Body of pancreas (tissue), 4 donors: ENCODE results near the gene GMDS.

Source experiments
- POLR2A ChIP-seq, 3 donors: fragments of 450-650 bp; IDR thresholded peaks; one replicate each; pipeline ENCODE4 v1.6.1; 2016; ENCODE audit warnings: antibody characterized with exemption in 3 of 3, mild to moderate bottlenecking in 2 of 3
- TF ChIP-seq, protein P1 (sequence below), 7 experiments: fragments of 450-650 bp in 4 of 7; fragments of 200-600 bp in 3 of 7; sonication (generic) in 3 of 7; IDR thresholded peaks; one replicate each; pipeline ENCODE4 v1.5.1; 2016 to 2019; ENCODE audit warnings: antibody characterized with exemption in 7 of 7

- TF ChIP-seq, protein P1, sequence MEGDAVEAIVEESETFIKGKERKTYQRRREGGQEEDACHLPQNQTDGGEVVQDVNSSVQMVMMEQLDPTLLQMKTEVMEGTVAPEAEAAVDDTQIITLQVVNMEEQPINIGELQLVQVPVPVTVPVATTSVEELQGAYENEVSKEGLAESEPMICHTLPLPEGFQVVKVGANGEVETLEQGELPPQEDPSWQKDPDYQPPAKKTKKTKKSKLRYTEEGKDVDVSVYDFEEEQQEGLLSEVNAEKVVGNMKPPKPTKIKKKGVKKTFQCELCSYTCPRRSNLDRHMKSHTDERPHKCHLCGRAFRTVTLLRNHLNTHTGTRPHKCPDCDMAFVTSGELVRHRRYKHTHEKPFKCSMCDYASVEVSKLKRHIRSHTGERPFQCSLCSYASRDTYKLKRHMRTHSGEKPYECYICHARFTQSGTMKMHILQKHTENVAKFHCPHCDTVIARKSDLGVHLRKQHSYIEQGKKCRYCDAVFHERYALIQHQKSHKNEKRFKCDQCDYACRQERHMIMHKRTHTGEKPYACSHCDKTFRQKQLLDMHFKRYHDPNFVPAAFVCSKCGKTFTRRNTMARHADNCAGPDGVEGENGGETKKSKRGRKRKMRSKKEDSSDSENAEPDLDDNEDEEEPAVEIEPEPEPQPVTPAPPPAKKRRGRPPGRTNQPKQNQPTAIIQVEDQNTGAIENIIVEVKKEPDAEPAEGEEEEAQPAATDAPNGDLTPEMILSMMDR (IDR thresholded peaks at IDR 0.05) = no peak
- TF ChIP-seq POLR2A (IDR thresholded peaks at IDR 0.05) = no peak
Observed at GRCh38 chr6:2178125-2178524, 67.3 kb downstream of the GMDS start.
